Stimulated activated CD4-positive, alpha-beta T cell treated with anti-CD3 and anti-CD28 coated beads, Interleukin-12 subunit alpha, Interleukin-12 subunit beta, amount 100 ng/mL, for 4 hours (primary cell): ENCODE results near the gene ANP32B.

Source experiments
- DNase-seq: peaks from one replicate; pipeline ENCODE4 v3.0.0-alpha.2; 2020

The ANP32B gene

GRCh38 chr9:98034593-98035546, 51.7 kb downstream of the ANP32B start:
- peak; percentile 90 for DNase-seq

- no peak for DNase-seq
Observed at GRCh38 chr9:98037357-98037756, 54.2 kb downstream of the ANP32B start.

GRCh38 chr9:98038958-98039357, 55.8 kb downstream of the ANP32B start:
- DNase-seq = no peak

- DNase-seq = no peak
Observed at GRCh38 chr9:98039607-98040017, 56.5 kb downstream of the ANP32B start.

GRCh38 chr9:98040212-98040611, 57.1 kb downstream of the ANP32B start:
- no peak for DNase-seq

GRCh38 chr9:98043915-98044314, 60.8 kb downstream of the ANP32B start:
- DNase-seq = no peak

- DNase-seq = peak; percentile 7
Observed at GRCh38 chr9:98045234-98046179, 62.4 kb downstream of the ANP32B start.

- DNase-seq = no peak
Observed at GRCh38 chr9:98046180-98046543, 63.0 kb downstream of the ANP32B start.

GRCh38 chr9:98047002-98047401, 63.9 kb downstream of the ANP32B start:
- no peak for DNase-seq

- no peak for DNase-seq
Observed at GRCh38 chr9:98049288-98050072, 66.3 kb downstream of the ANP32B start.

GRCh38 chr9:98050351-98050750, 67.2 kb downstream of the ANP32B start:
- no peak for DNase-seq

GRCh38 chr9:98054376-98054951, 71.3 kb downstream of the ANP32B start:
- no peak for DNase-seq

GRCh38 chr9:98056269-98057137, 73.4 kb downstream of the ANP32B start, which contains the start of gene NANS:
Gene NANS, plus strand, starts transcription at chr9:98056732. Its CDS starts 77 bp downstream, at chr9:98056809.
- DNase-seq = peak; percentile 91

GRCh38 chr9:98057138-98057799, 74.1 kb downstream of the ANP32B start:
- DNase-seq = no peak

GRCh38 chr9:98062161-98062560, 79.0 kb downstream of the ANP32B start:
- DNase-seq = no peak

GRCh38 chr9:98064623-98065392, 81.7 kb downstream of the ANP32B start:
- DNase-seq = no peak
